ENCODE data around the gene HPDL.

The HPDL gene

GRCh38 chr1:45305231-45305630 lies 21.5 kb upstream of the HPDL start:
- H3K9ac ChIP-seq (ENCODE audit: low read length) = no peak overlapping the region
- H3K4me1 ChIP-seq (ENCODE audit: low read length) = peaks cover 33% of the 10 kb centered on the region
- H3K9me3 ChIP-seq (ENCODE audit: insufficient read depth, low read length) = no peaks in the 10 kb centered on the region
- H3K27me3 ChIP-seq (ENCODE audit: low read depth, low read length) = no peaks in the 10 kb centered on the region
- H2AFZ ChIP-seq (ENCODE audit: low read depth, low read length) = no peak overlapping the region
- H3K27ac ChIP-seq (ENCODE audit: low read length) = peak overlapping the region; percentile 86
- TF ChIP-seq CTCF (IDR thresholded peaks at IDR 0.05; ENCODE audit: low read depth, low read length) (no peak), EZH2phosphoT487 (IDR thresholded peaks at IDR 0.05; ENCODE audit: low read depth) (no peak)
- peaks cover 6% of the 10 kb centered on the region; the same call in 1 of the 2 replicates for H3K79me2 ChIP-seq (ENCODE audit: low read length)
- H4K20me1 ChIP-seq (ENCODE audit: insufficient read depth, low read length) = no peaks in the 10 kb centered on the region
- H3K4me2 ChIP-seq (ENCODE audit: low read length) = peak overlapping the region; percentile 97
- no peaks in the 10 kb centered on the region for H3K36me3 ChIP-seq (replicated peaks; ENCODE audit: low read depth, low read length)
- peak overlapping the region; percentile 85; the same call in 1 of the 2 replicates for H3K4me3 ChIP-seq (ENCODE audit: low read length)

GRCh38 chr1:45306319-45306718 lies 20.4 kb upstream of the HPDL start:
- peak overlapping the region; percentile 68 for H3K4me2 ChIP-seq (ENCODE audit: low read length)
- no peaks in the 10 kb centered on the region for H3K9me3 ChIP-seq (ENCODE audit: insufficient read depth, low read length)
- TF ChIP-seq EZH2phosphoT487 (IDR thresholded peaks at IDR 0.05; ENCODE audit: low read depth) = no peak
- TF ChIP-seq CTCF (IDR thresholded peaks at IDR 0.05; ENCODE audit: low read depth, low read length) = no peak
- H4K20me1 ChIP-seq (ENCODE audit: insufficient read depth, low read length) = no peaks in the 10 kb centered on the region
- peaks cover 33% of the 10 kb centered on the region for H3K4me1 ChIP-seq (ENCODE audit: low read length)
- peaks cover 6% of the 10 kb centered on the region; the same call in 1 of the 2 replicates for H3K79me2 ChIP-seq (ENCODE audit: low read length)
- peak overlapping the region; percentile 45 for H3K4me3 ChIP-seq (ENCODE audit: low read length)
- H3K36me3 ChIP-seq (replicated peaks; ENCODE audit: low read depth, low read length) = no peaks in the 10 kb centered on the region
- H3K27ac ChIP-seq (ENCODE audit: low read length) = peak overlapping the region; percentile 45
- H3K27me3 ChIP-seq (ENCODE audit: low read depth, low read length) = no peaks in the 10 kb centered on the region
- peak overlapping the region; percentile 18; the same call in 1 of the 2 replicates for H2AFZ ChIP-seq (ENCODE audit: low read depth, low read length)
- peak overlapping the region; percentile 35 for H3K9ac ChIP-seq (ENCODE audit: low read length)

- Histone ChIP-seq H3K4me1 (ENCODE audit: low read length) (peaks cover 33% of the 10 kb centered on the region), H3K27ac (ENCODE audit: low read length) (peak overlapping the region; percentile 45), H3K27me3 (ENCODE audit: low read depth, low read length) (no peaks in the 10 kb centered on the region), H2AFZ (ENCODE audit: low read depth, low read length) (peak overlapping the region; percentile 18; the same call in 1 of the 2 replicates), H3K9ac (ENCODE audit: low read length) (peak overlapping the region; percentile 35), H3K4me2 (ENCODE audit: low read length) (peak overlapping the region; percentile 68), H4K20me1 (ENCODE audit: insufficient read depth, low read length) (no peaks in the 10 kb centered on the region), H3K4me3 (ENCODE audit: low read length) (peak overlapping the region; percentile 45; the same call in 1 of the 2 replicates), H3K9me3 (ENCODE audit: insufficient read depth, low read length) (no peaks in the 10 kb centered on the region), H3K79me2 (ENCODE audit: low read length) (peaks cover 6% of the 10 kb centered on the region; the same call in 1 of the 2 replicates), H3K36me3 (replicated peaks; ENCODE audit: low read depth, low read length) (no peaks in the 10 kb centered on the region)
- TF ChIP-seq CTCF (IDR thresholded peaks at IDR 0.05; ENCODE audit: low read depth, low read length) (no peak), EZH2phosphoT487 (IDR thresholded peaks at IDR 0.05; ENCODE audit: low read depth) (no peak)
These were observed 19.8 kb upstream of the HPDL start for GRCh38 chr1:45306905-45307304.

GRCh38 chr1:45314266-45314665 lies 12.4 kb upstream of the HPDL start:
- no peaks in the 10 kb centered on the region for H3K79me2 ChIP-seq (ENCODE audit: low read length)
- no peak for TF ChIP-seq CTCF (IDR thresholded peaks at IDR 0.05; ENCODE audit: low read depth, low read length)
- no peak for TF ChIP-seq EZH2phosphoT487 (IDR thresholded peaks at IDR 0.05; ENCODE audit: low read depth)

More at GRCh38 chr1:45314266-45314665, 12.4 kb upstream of the HPDL start:
- no peak overlapping the region for H3K4me2 ChIP-seq (ENCODE audit: low read length)
- no peaks in the 10 kb centered on the region for H3K4me1 ChIP-seq (ENCODE audit: low read length)
- H3K4me3 ChIP-seq (ENCODE audit: low read length) = no peak overlapping the region
- H4K20me1 ChIP-seq (ENCODE audit: insufficient read depth, low read length) = no peaks in the 10 kb centered on the region
- H3K9me3 ChIP-seq (ENCODE audit: insufficient read depth, low read length) = no peaks in the 10 kb centered on the region
- no peak overlapping the region for H3K9ac ChIP-seq (ENCODE audit: low read length)
- H3K36me3 ChIP-seq (replicated peaks; ENCODE audit: low read depth, low read length) = no peaks in the 10 kb centered on the region
- H2AFZ ChIP-seq (ENCODE audit: low read depth, low read length) = no peak overlapping the region
- H3K27ac ChIP-seq (ENCODE audit: low read length) = no peak overlapping the region
- H3K27me3 ChIP-seq (ENCODE audit: low read depth, low read length) = no peaks in the 10 kb centered on the region
